ENCODE data around the gene DLG2.

Gene DLG2

GRCh38 chr11:84129961-84130576, 1497.1 kb downstream of the DLG2 start:
- Histone ChIP-seq H3K9me2 (ENCODE audit: low read depth, low read length) (no peaks in the 10 kb centered on the region), H3K27me3 (ENCODE audit: insufficient read depth, low read length) (no peaks in the 10 kb centered on the region), H3K4me3 (ENCODE audit: low read depth, low read length, poor library complexity, severe bottlenecking) (no peak overlapping the region), H3K36me3 (ENCODE audit: insufficient read depth, low read length) (no peaks in the 10 kb centered on the region), H3K9me3 (ENCODE audit: low read length) (no peaks in the 10 kb centered on the region), H3K4me1 (ENCODE audit: insufficient read depth, low read length, severe bottlenecking) (no peaks in the 10 kb centered on the region), H3K9ac (ENCODE audit: low read length) (no peak overlapping the region), H3K27ac (ENCODE audit: low read depth, low read length, poor library complexity, severe bottlenecking) (no peak overlapping the region), H4K20me1 (ENCODE audit: insufficient read depth, low read length) (no peaks in the 10 kb centered on the region), H3K79me2 (ENCODE audit: insufficient read depth, low read length) (no peaks in the 10 kb centered on the region), H2AFZ (ENCODE audit: low read length) (no peak overlapping the region), H3K4me2 (ENCODE audit: low read length) (no peak overlapping the region), H3F3A (ENCODE audit: insufficient read depth, low read length) (no peaks in the 10 kb centered on the region)
- no peak for TF ChIP-seq CTCF (IDR thresholded peaks at IDR 0.05; ENCODE audit: low read length)
- no peak for TF ChIP-seq EZH2 (IDR thresholded peaks at IDR 0.05; ENCODE audit: borderline replicate concordance, low read length)

- no peak overlapping the region for H3K4me3 ChIP-seq (ENCODE audit: low read depth, low read length, poor library complexity, severe bottlenecking)
- H3K4me1 ChIP-seq (ENCODE audit: insufficient read depth, low read length, severe bottlenecking): no peaks in the 10 kb centered on the region
- H3K4me2 ChIP-seq (ENCODE audit: low read length): no peak overlapping the region
- H3K79me2 ChIP-seq (ENCODE audit: insufficient read depth, low read length): no peaks in the 10 kb centered on the region
- H3K9me2 ChIP-seq (ENCODE audit: low read depth, low read length): no peaks in the 10 kb centered on the region
- H3K9ac ChIP-seq (ENCODE audit: low read length): no peak overlapping the region
- TF ChIP-seq CTCF (IDR thresholded peaks at IDR 0.05; ENCODE audit: low read length) (no peak), EZH2 (IDR thresholded peaks at IDR 0.05; ENCODE audit: borderline replicate concordance, low read length) (no peak)
- no peak overlapping the region for H3K27ac ChIP-seq (ENCODE audit: low read depth, low read length, poor library complexity, severe bottlenecking)
- no peak overlapping the region for H2AFZ ChIP-seq (ENCODE audit: low read length)
- H3F3A ChIP-seq (ENCODE audit: insufficient read depth, low read length): no peaks in the 10 kb centered on the region
- no peaks in the 10 kb centered on the region for H3K9me3 ChIP-seq (ENCODE audit: low read length)
- H3K36me3 ChIP-seq (ENCODE audit: insufficient read depth, low read length): no peaks in the 10 kb centered on the region
- no peaks in the 10 kb centered on the region for H3K27me3 ChIP-seq (ENCODE audit: insufficient read depth, low read length)
- H4K20me1 ChIP-seq (ENCODE audit: insufficient read depth, low read length): no peaks in the 10 kb centered on the region
Measured at GRCh38 chr11:84128840-84129239, 1498.3 kb downstream of the DLG2 start.

- no peak overlapping the region for H3K9ac ChIP-seq (ENCODE audit: low read length)
- TF ChIP-seq CTCF (IDR thresholded peaks at IDR 0.05; ENCODE audit: low read length) (no peak), EZH2 (IDR thresholded peaks at IDR 0.05; ENCODE audit: borderline replicate concordance, low read length) (no peak)
- no peak overlapping the region for H3K4me3 ChIP-seq (ENCODE audit: low read depth, low read length, poor library complexity, severe bottlenecking)
Measured at GRCh38 chr11:84117394-84117793, 1509.8 kb downstream of the DLG2 start.

More at GRCh38 chr11:84117394-84117793, 1509.8 kb downstream of the DLG2 start:
- Histone ChIP-seq H3K9me3 (ENCODE audit: low read length) (no peaks in the 10 kb centered on the region), H3K27me3 (ENCODE audit: insufficient read depth, low read length) (no peaks in the 10 kb centered on the region), H3K4me1 (ENCODE audit: insufficient read depth, low read length, severe bottlenecking) (no peaks in the 10 kb centered on the region), H3F3A (ENCODE audit: insufficient read depth, low read length) (no peaks in the 10 kb centered on the region), H3K9me2 (ENCODE audit: low read depth, low read length) (no peaks in the 10 kb centered on the region), H3K4me2 (ENCODE audit: low read length) (no peak overlapping the region), H2AFZ (ENCODE audit: low read length) (no peak overlapping the region), H4K20me1 (ENCODE audit: insufficient read depth, low read length) (no peaks in the 10 kb centered on the region), H3K27ac (ENCODE audit: low read depth, low read length, poor library complexity, severe bottlenecking) (no peak overlapping the region), H3K36me3 (ENCODE audit: insufficient read depth, low read length) (no peaks in the 10 kb centered on the region), H3K79me2 (ENCODE audit: insufficient read depth, low read length) (no peaks in the 10 kb centered on the region)

Data from OCI-LY1 (cell line).